K562 (cell line): ENCODE data around the gene ITPR1. TPM values are rescaled to one million over a fixed set of nuclear protein-coding genes. Genes with fewer than 3 reads are reported as not detected.

Source experiments
- CBX2 ChIP-seq: fragments of 200-600 bp; sonication (generic); IDR thresholded peaks from one replicate; pipeline ENCODE4 v1.6.1; 2012; ENCODE audit warnings: mild to moderate bottlenecking, low read length, inconsistent platforms; ENCODE audit not compliant: insufficient read depth, poor library complexity, severe bottlenecking
- ELF2 ChIP-seq: fragments of 250-450 bp; sonication (Bioruptor Pico); IDR thresholded peaks from 2 replicates; pipeline ENCODE4 v1.5.0; 2021; ENCODE audit warnings: mild to moderate bottlenecking
- HNRNPLL ChIP-seq: fragments of 200-400 bp; formaldehyde crosslinking; IDR thresholded peaks from 2 replicates; pipeline ENCODE4 v1.6.1; 2017; ENCODE audit warnings: low read length, low read depth, mild to moderate bottlenecking; ENCODE audit not compliant: poor library complexity, severe bottlenecking
- KLF13 ChIP-seq: fragments of 450-650 bp; IDR thresholded peaks from 2 replicates; pipeline ENCODE4 v1.6.1; 2016; ENCODE audit warnings: missing genetic modification characterization, low read depth, mild to moderate bottlenecking, missing compliant biosample characterization, moderate library complexity, borderline replicate concordance
- MTA2 ChIP-seq: fragments of 450-650 bp; IDR thresholded peaks from 2 replicates; pipeline ENCODE4 v1.6.1; 2016; ENCODE audit warnings: low read depth
- PRPF4 ChIP-seq: fragments of 200-400 bp; formaldehyde crosslinking; IDR thresholded peaks from one replicate; pipeline ENCODE4 v1.6.1; 2017; ENCODE audit warnings: low read length, low read depth, mild to moderate bottlenecking; ENCODE audit not compliant: insufficient read depth, poor library complexity, severe bottlenecking
- polyA plus RNA-seq, 8 experiments: library from polyadenylated mRNA; depleted of rRNA in 4 of 8; stranded (reverse) in 5 of 8; unstranded in 3 of 8; fragments of >200 nt; fragmentation: Nextera tagmentation in 2 of 8; fragmentation: Illumina TruSeq in 1 of 8; extraction: Ambion mirVana in 2 of 8; extraction: Trizol in 1 of 8; gene quantifications; 2 replicates each; pipeline versions ENCODE4 v1.2.1 to v1.2.3, GENCODE V29; 2011 to 2014; ENCODE audit warnings: inconsistent platforms in 1 of 8, missing spikeins in 1 of 8
- total RNA-seq, 7 experiments: library from RNA; depleted of rRNA in 6 of 7; stranded (reverse); fragments of >200 nt in 6 of 7; fragmentation: Illumina TruSeq in 2 of 7; extraction: Trizol in 2 of 7; gene quantifications; 2 replicates each; pipeline versions ENCODE4 v1.2.1 to v1.2.3, GENCODE V29; 2011 to 2021; ENCODE audit warnings: low replicate concordance in 1 of 7
- TF ChIP-seq, protein P1 (sequence below), 2 experiments: fragments of 450-650 bp; formaldehyde crosslinking in 1 of 2; IDR thresholded peaks; 2 replicates each; pipeline versions ENCODE4 v1.4.0 to v1.6.1; 2014 to 2020; ENCODE audit warnings: mild to moderate bottlenecking in 2 of 2, borderline replicate concordance in 1 of 2, low read depth in 1 of 2
- TF ChIP-seq, protein P2 (sequence below): fragments of 450-650 bp; IDR thresholded peaks from 2 replicates; pipeline ENCODE4 v1.7.1; 2018; ENCODE audit warnings: mild to moderate bottlenecking, low read depth; ENCODE audit not compliant: partially characterized antibody
- TF ChIP-seq, protein P3 (sequence below): fragments of 250-450 bp; sonication (Bioruptor Pico); IDR thresholded peaks from 2 replicates; pipeline ENCODE4 v1.4.0; 2020
- TF ChIP-seq, protein P4 (sequence below): fragments of 450-650 bp; formaldehyde crosslinking; IDR thresholded peaks from 2 replicates; pipeline ENCODE4 v1.4.0; 2022; ENCODE audit warnings: missing genetic modification characterization

The ITPR1 gene
- total and polyA plus RNA-seq, 9 of the 15 experiments (the other 6 are each of a cell fraction or from before 2014, with no cell fraction given): 22.4 to 40.0 (median 27.4) TPM

DNA sequence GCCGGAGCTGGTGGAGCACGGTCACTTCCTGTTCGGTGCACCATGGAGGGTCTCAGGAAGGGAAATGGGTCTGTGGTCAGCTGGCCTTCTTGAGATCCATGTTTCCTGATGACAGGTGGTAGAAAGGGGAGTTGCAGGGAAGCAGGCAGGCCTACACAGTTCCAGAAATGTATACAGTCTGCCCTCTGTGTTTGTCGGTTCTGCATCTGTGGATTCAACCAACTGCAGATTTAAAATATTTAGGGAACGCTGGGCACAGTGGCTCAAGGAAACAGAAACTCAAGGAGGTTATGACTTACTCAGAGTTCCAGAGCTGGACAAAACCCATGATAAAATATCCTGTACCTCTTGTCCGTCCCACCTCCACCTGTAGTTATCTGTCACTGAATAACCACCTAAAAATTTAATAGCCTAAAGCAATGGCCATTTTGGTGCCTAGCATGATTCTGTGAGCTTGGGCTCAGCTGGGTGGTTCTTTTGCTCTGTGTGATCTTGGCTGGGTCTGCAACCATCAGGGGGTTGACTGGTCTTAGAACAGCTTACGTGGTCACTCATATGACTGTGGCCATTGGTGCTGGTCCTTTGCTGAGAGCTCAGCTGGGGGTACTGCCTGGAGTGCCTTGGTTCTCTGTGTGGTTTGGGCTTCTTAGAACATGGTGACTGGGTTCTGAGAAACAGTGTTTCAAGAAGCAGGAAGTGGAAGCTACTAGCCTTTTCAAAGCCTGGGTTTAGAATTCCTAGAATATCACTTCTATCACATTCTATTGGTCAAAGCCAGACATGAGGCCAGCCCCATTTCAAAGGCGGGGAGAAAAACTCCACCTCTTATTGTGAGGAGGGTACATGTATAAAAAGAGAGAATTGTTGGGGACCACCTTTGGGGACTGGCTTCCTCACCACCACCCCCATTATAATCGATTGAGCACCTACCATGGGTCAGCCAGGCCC is 246.4 kb downstream of the ITPR1 start (continued):
- TF ChIP-seq, protein P1, sequence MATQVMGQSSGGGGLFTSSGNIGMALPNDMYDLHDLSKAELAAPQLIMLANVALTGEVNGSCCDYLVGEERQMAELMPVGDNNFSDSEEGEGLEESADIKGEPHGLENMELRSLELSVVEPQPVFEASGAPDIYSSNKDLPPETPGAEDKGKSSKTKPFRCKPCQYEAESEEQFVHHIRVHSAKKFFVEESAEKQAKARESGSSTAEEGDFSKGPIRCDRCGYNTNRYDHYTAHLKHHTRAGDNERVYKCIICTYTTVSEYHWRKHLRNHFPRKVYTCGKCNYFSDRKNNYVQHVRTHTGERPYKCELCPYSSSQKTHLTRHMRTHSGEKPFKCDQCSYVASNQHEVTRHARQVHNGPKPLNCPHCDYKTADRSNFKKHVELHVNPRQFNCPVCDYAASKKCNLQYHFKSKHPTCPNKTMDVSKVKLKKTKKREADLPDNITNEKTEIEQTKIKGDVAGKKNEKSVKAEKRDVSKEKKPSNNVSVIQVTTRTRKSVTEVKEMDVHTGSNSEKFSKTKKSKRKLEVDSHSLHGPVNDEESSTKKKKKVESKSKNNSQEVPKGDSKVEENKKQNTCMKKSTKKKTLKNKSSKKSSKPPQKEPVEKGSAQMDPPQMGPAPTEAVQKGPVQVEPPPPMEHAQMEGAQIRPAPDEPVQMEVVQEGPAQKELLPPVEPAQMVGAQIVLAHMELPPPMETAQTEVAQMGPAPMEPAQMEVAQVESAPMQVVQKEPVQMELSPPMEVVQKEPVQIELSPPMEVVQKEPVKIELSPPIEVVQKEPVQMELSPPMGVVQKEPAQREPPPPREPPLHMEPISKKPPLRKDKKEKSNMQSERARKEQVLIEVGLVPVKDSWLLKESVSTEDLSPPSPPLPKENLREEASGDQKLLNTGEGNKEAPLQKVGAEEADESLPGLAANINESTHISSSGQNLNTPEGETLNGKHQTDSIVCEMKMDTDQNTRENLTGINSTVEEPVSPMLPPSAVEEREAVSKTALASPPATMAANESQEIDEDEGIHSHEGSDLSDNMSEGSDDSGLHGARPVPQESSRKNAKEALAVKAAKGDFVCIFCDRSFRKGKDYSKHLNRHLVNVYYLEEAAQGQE (IDR thresholded peaks at IDR 0.05; ENCODE audit: borderline replicate concordance): peak; percentile 26
- TF ChIP-seq, protein P1 (CRISPR knock-in tag; IDR thresholded peaks at IDR 0.05; ENCODE audit: low read depth): no peak
- TF ChIP-seq ELF2 (CRISPR knock-in tag) (peak; percentile 35; the same call in 1 of the 2 replicates), CBX2 (no peak), MTA2 (no peak), PRPF4 (no peak), HNRNPLL (no peak), KLF13 (tag) (no peak)
- TF ChIP-seq, protein P2, sequence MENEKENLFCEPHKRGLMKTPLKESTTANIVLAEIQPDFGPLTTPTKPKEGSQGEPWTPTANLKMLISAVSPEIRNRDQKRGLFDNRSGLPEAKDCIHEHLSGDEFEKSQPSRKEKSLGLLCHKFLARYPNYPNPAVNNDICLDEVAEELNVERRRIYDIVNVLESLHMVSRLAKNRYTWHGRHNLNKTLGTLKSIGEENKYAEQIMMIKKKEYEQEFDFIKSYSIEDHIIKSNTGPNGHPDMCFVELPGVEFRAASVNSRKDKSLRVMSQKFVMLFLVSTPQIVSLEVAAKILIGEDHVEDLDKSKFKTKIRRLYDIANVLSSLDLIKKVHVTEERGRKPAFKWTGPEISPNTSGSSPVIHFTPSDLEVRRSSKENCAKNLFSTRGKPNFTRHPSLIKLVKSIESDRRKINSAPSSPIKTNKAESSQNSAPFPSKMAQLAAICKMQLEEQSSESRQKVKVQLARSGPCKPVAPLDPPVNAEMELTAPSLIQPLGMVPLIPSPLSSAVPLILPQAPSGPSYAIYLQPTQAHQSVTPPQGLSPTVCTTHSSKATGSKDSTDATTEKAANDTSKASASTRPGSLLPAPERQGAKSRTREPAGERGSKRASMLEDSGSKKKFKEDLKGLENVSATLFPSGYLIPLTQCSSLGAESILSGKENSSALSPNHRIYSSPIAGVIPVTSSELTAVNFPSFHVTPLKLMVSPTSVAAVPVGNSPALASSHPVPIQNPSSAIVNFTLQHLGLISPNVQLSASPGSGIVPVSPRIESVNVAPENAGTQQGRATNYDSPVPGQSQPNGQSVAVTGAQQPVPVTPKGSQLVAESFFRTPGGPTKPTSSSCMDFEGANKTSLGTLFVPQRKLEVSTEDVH: peak; percentile 71
- TF ChIP-seq, protein P3, sequence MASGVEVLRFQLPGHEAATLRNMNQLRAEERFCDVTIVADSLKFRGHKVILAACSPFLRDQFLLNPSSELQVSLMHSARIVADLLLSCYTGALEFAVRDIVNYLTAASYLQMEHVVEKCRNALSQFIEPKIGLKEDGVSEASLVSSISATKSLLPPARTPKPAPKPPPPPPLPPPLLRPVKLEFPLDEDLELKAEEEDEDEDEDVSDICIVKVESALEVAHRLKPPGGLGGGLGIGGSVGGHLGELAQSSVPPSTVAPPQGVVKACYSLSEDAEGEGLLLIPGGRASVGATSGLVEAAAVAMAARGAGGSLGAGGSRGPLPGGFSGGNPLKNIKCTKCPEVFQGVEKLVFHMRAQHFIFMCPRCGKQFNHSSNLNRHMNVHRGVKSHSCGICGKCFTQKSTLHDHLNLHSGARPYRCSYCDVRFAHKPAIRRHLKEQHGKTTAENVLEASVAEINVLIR (CRISPR knock-in tag): no peak
- TF ChIP-seq, protein P4, sequence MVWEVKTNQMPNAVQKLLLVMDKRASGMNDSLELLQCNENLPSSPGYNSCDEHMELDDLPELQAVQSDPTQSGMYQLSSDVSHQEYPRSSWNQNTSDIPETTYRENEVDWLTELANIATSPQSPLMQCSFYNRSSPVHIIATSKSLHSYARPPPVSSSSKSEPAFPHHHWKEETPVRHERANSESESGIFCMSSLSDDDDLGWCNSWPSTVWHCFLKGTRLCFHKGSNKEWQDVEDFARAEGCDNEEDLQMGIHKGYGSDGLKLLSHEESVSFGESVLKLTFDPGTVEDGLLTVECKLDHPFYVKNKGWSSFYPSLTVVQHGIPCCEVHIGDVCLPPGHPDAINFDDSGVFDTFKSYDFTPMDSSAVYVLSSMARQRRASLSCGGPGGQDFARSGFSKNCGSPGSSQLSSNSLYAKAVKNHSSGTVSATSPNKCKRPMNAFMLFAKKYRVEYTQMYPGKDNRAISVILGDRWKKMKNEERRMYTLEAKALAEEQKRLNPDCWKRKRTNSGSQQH (CRISPR knock-in tag): no peak
